H1 (cell line): ENCODE measurements around the gene MAP3K13. TPM values are rescaled to one million over a fixed set of nuclear protein-coding genes. Genes with fewer than 3 reads are reported as not detected.

Experiments
- CTCF ChIA-PET: fragments of 300-600 bp; sonication (Branson Sonifier 250); formaldehyde crosslinking; loops from one replicate; lab custom pipeline; 2021; ENCODE audit not compliant: partially characterized antibody; lab: Charles Lee
- POLR2A ChIA-PET: fragments of 300-600 bp; sonication (Branson Sonifier 250); formaldehyde crosslinking; loops from one replicate; lab custom pipeline; 2021; ENCODE audit warnings: inconsistent platforms; ENCODE audit not compliant: partially characterized antibody; lab: Charles Lee
- DNase-seq, 2 experiments: peaks; one replicate each; pipeline versions ENCODE4 v3.0.0 to v3.0.0-alpha.2; 2010 to 2022; ENCODE audit warnings: low spot score in 2 of 2, low read depth in 1 of 2, mixed read lengths in 1 of 2
- FAIRE-seq: peaks from 2 replicates; lab custom pipeline; 2011; peaks lifted over from hg19 to GRCh38; lab: Jason Lieb, UNC
- H2AFZ ChIP-seq: 2 replicates; pipeline ENCODE4 v1.8.1; 2012; ENCODE audit warnings: low read length, inconsistent platforms
- H2AK5ac ChIP-seq: 2 replicates; pipeline ENCODE4 v1.6.1; 2013; ENCODE audit warnings: low read depth, low read length
- H2BK120ac ChIP-seq: replicated peaks from 2 replicates; pipeline ENCODE3; 2013; ENCODE audit warnings: low read depth, low read length, inconsistent platforms
- H2BK12ac ChIP-seq: 2 replicates; pipeline ENCODE4 v1.6.1; 2013; ENCODE audit warnings: low read depth, low read length
- H2BK15ac ChIP-seq: 2 replicates; pipeline ENCODE4 v1.6.1; 2013; ENCODE audit warnings: low read length
- H2BK20ac ChIP-seq: 2 replicates; pipeline ENCODE4 v1.6.1; 2013; ENCODE audit warnings: low read length
- H2BK5ac ChIP-seq: 2 replicates; pipeline ENCODE4 v1.6.1; 2013; ENCODE audit warnings: low read depth, low read length
- H3K14ac ChIP-seq: 2 replicates; pipeline ENCODE4 v1.6.1; 2013; ENCODE audit warnings: inconsistent platforms; ENCODE audit not compliant: insufficient read length
- H3K18ac ChIP-seq: 2 replicates; pipeline ENCODE4 v1.6.1; 2013; ENCODE audit warnings: low read length; ENCODE audit errors: extremely low read depth
- H3K23ac ChIP-seq: 2 replicates; pipeline ENCODE4 v1.6.1; 2013; ENCODE audit warnings: inconsistent platforms; ENCODE audit not compliant: insufficient read length
- H3K23me2 ChIP-seq: 2 replicates; pipeline ENCODE4 v1.6.1; 2013; ENCODE audit warnings: low read depth, low read length
- H3K27ac ChIP-seq: 2 replicates; pipeline ENCODE4 v1.6.1; 2011; ENCODE audit warnings: low read depth, low read length, inconsistent platforms
- H3K27me3 ChIP-seq, 4 experiments: replicated peaks in 1 of 4; 1 replicate in 1 of 4; 2 replicates in 3 of 4; pipeline versions ENCODE4 v1.6.1 to v1.8.1; 2011 to 2013; ENCODE audit warnings: low read length in 3 of 4, mild to moderate bottlenecking in 3 of 4, inconsistent platforms in 2 of 4, mixed read lengths in 2 of 4, moderate library complexity in 1 of 4; ENCODE audit not compliant: control insufficient read depth in 3 of 4, insufficient read depth in 3 of 4; ENCODE audit errors: extremely low read depth in 1 of 4
- H3K36me3 ChIP-seq, 4 experiments: 2 replicates each; pipeline versions ENCODE4 v1.6.1 to v1.8.1; 2011 to 2013; ENCODE audit warnings: mild to moderate bottlenecking in 4 of 4, low read length in 3 of 4, moderate library complexity in 2 of 4, control low read depth in 1 of 4, inconsistent platforms in 1 of 4; ENCODE audit not compliant: insufficient read depth in 4 of 4, control insufficient read depth in 2 of 4
- H3K4ac ChIP-seq: replicated peaks from 2 replicates; pipeline ENCODE3; 2013; ENCODE audit warnings: low read length, low read depth, mixed read lengths, inconsistent platforms; ENCODE audit not compliant: insufficient read length
- H3K4me1 ChIP-seq, 4 experiments: replicated peaks in 1 of 4; 1 replicate in 1 of 4; 2 replicates in 3 of 4; pipeline versions ENCODE4 v1.6.1 to v1.8.1; 2011 to 2013; ENCODE audit warnings: low read length in 3 of 4, inconsistent platforms in 2 of 4, mixed read lengths in 1 of 4; ENCODE audit not compliant: insufficient read depth in 4 of 4, control insufficient read depth in 3 of 4
- H3K4me2 ChIP-seq, 2 experiments: 2 replicates each; pipeline versions ENCODE4 v1.6.1 to v1.8.1; 2011 to 2013; ENCODE audit warnings: low read depth in 2 of 2, low read length in 2 of 2, control low read depth in 1 of 2, inconsistent platforms in 1 of 2, mild to moderate bottlenecking in 1 of 2; ENCODE audit not compliant: insufficient read depth in 1 of 2
- H3K4me3 ChIP-seq, 4 experiments: fragments of 200-600, 300-600 bp in 1 of 4; sonication (generic), shearing (Covaris generic), sonication (Bioruptor Twin) in 1 of 4; 2 replicates each; pipeline versions ENCODE4 v1.5.1 to v1.8.1; 2011 to 2016; ENCODE audit warnings: low read length in 4 of 4, low read depth in 3 of 4, control low read depth in 2 of 4, inconsistent platforms in 2 of 4, mild to moderate bottlenecking in 2 of 4, mixed read lengths in 1 of 4, moderate library complexity in 1 of 4; ENCODE audit not compliant: insufficient read depth in 2 of 4; ENCODE audit errors: extremely low read depth in 1 of 4
- H3K56ac ChIP-seq: replicated peaks from 2 replicates; pipeline ENCODE3; 2013; ENCODE audit warnings: low read depth, mild to moderate bottlenecking, mixed read lengths, low read length, inconsistent platforms; ENCODE audit not compliant: insufficient read length
- H3K79me1 ChIP-seq: 2 replicates; pipeline ENCODE4 v1.6.1; 2013; ENCODE audit warnings: low read depth, low read length, control low read depth
- H3K79me2 ChIP-seq, 2 experiments: 2 replicates each; pipeline versions ENCODE4 v1.6.1 to v1.8.1; 2012 to 2013; ENCODE audit warnings: low read length in 2 of 2, mild to moderate bottlenecking in 2 of 2, inconsistent platforms in 1 of 2; ENCODE audit not compliant: insufficient read depth in 2 of 2, control insufficient read depth in 1 of 2
- H3K9ac ChIP-seq, 4 experiments: replicated peaks in 1 of 4; 1 replicate in 1 of 4; 2 replicates in 3 of 4; pipeline versions ENCODE4 v1.6.1 to v1.8.1; 2011 to 2013; ENCODE audit warnings: low read depth in 3 of 4, low read length in 3 of 4, control low read depth in 2 of 4, mild to moderate bottlenecking in 2 of 4, moderate library complexity in 2 of 4, inconsistent platforms in 1 of 4; ENCODE audit errors: extremely low read depth in 1 of 4
- H3K9me3 ChIP-seq, 2 experiments: 2 replicates each; pipeline versions ENCODE4 v1.6.1 to v1.8.1; 2012 to 2013; ENCODE audit warnings: mild to moderate bottlenecking in 2 of 2, moderate library complexity in 2 of 2, control low read depth in 1 of 2, inconsistent platforms in 1 of 2, low read depth in 1 of 2, low read length in 1 of 2, mixed read lengths in 1 of 2; ENCODE audit not compliant: insufficient read depth in 2 of 2
- H4K20me1 ChIP-seq, 2 experiments: replicated peaks in 1 of 2; 2 replicates each; pipeline versions ENCODE3 to v1.8.1; 2011 to 2013; ENCODE audit warnings: inconsistent platforms in 2 of 2, low read length in 2 of 2, mild to moderate bottlenecking in 1 of 2; ENCODE audit not compliant: insufficient read depth in 2 of 2, control insufficient read depth in 1 of 2
- H4K5ac ChIP-seq: 2 replicates; pipeline ENCODE4 v1.6.1; 2013; ENCODE audit warnings: low read length, low read depth, mixed read lengths, inconsistent platforms; ENCODE audit not compliant: insufficient read length
- H4K8ac ChIP-seq: 2 replicates; pipeline ENCODE4 v1.8.0; 2013; ENCODE audit warnings: mild to moderate bottlenecking, moderate library complexity, low read length, inconsistent platforms; ENCODE audit not compliant: insufficient read depth; ENCODE audit errors: extremely low read depth
- H4K91ac ChIP-seq: replicated peaks from 2 replicates; pipeline ENCODE3; 2013; ENCODE audit warnings: low read length, mixed read lengths, inconsistent platforms; ENCODE audit not compliant: insufficient read length
- CHD2 ChIP-seq: IDR thresholded peaks from 2 replicates; pipeline ENCODE4 v1.6.1; 2012; ENCODE audit warnings: low read length, improper control_type of control experiment
- CREB1 ChIP-seq: IDR thresholded peaks from 2 replicates; pipeline ENCODE4 v1.6.1; 2012; ENCODE audit warnings: inconsistent platforms
- JUND ChIP-seq: IDR thresholded peaks from 2 replicates; pipeline ENCODE4 v1.6.1; 2011; ENCODE audit warnings: mild to moderate bottlenecking, improper control_type of control experiment, low read length
- WGBS, 2 experiments: shearing (Covaris generic) in 1 of 2; methylation state at CpG; one replicate each; pipeline versions ENCODE4 v1.1.6 to v1.1.7; 2013 to 2015; ENCODE audit warnings: low lambda C conversion rate in 2 of 2, mixed read lengths in 2 of 2, inconsistent platforms in 1 of 2, low coverage in 1 of 2, missing lambda C conversion rate in 1 of 2; ENCODE audit not compliant: insufficient replicate concordance in 2 of 2, insufficient coverage in 1 of 2, insufficient read length in 1 of 2; ENCODE audit errors: extremely low coverage in 1 of 2, missing lambda C conversion rate in 1 of 2; 5-methylcytosine and 5-hydroxymethylcytosine counted together
- polyA plus RNA-seq, 7 experiments: library from polyadenylated mRNA; depleted of rRNA in 3 of 7; stranded (reverse) in 5 of 7; unstranded in 2 of 7; fragments of >200 nt in 5 of 7; fragments of 200-250 nt in 2 of 7; gene quantifications; 1 replicate in 5 of 7; 2 replicates in 1 of 7; 4 replicates in 1 of 7; pipeline versions ENCODE4 v1.2.1 to v1.2.3, GENCODE V29; 2011 to 2013; ENCODE audit warnings: missing spikeins in 2 of 7, mixed read lengths in 2 of 7
- total RNA-seq: library from RNA; stranded (reverse); fragmentation: NEBNext Ultra II Directional; extraction: Animal tissue kit (Norgen Biotek cat#: 25700); gene quantifications from 2 replicates; pipeline ENCODE4 v1.2.1, GENCODE V29; 2021

The MAP3K13 gene
- total and polyA plus RNA-seq, 2 of the 8 experiments (the other 6 are each of a cell fraction or from before 2014, with no cell fraction given) = 6.8 to 17.9 TPM

- Histone ChIP-seq H2AK5ac (no peak overlapping the region), H3K23me2 (no peaks in the 10 kb centered on the region), H2BK5ac (no peak overlapping the region), H3K4me1 (no peaks in the 10 kb centered on the region), H3K4me3 (no peak overlapping the region), H3K4ac (no peak overlapping the region), H3K23ac (no peak overlapping the region), H3K14ac (no peak overlapping the region), H2BK120ac (no peak overlapping the region), H2BK15ac (no peak overlapping the region), H4K20me1 (no peaks in the 10 kb centered on the region), H3K79me1 (no peaks in the 10 kb centered on the region), H2AFZ (no peak overlapping the region), H3K79me2 (no peaks in the 10 kb centered on the region), H4K5ac (no peak overlapping the region), H2BK12ac (no peak overlapping the region), H4K8ac (no peak overlapping the region), H3K27me3 (no peaks in the 10 kb centered on the region), H3K36me3 (no peaks in the 10 kb centered on the region), H3K18ac (no peak overlapping the region), H3K56ac (no peak overlapping the region), H3K27ac (no peak overlapping the region), H2BK20ac (no peak overlapping the region), H3K9ac (no peak overlapping the region), H4K91ac (no peak overlapping the region), H3K4me2 (no peak overlapping the region), H3K9me3 (no peaks in the 10 kb centered on the region)
- 84% methylated on average over 8 of the region's 8 CpGs; no CpG with 5 or more reads in 1 of the 2 experiments for WGBS, 2 experiments
- POLR2A ChIA-PET = no interaction called here
- FAIRE-seq (no peak), DNase-seq (no peak)
- CTCF ChIA-PET = interaction anchor here (0.8 to 3.9 kb wide), 4 partner anchors 18 to 257 kb away, joined by 3 to 12 read pairs (median 6); no protein-coding TSS in a partner anchor
- no peak for TF ChIP-seq JUND
- TF ChIP-seq CREB1 = no peak
- no peak for TF ChIP-seq CHD2
Observed at GRCh38 chr3:185325946-185326791, 36.8 kb upstream of the MAP3K13 start.
